GM21737 (cell line): ENCODE data around the gene ATG7.
"Not testable (repeated sequence)": the region's sequence is repeated elsewhere in the genome, so short reads cannot be mapped to it uniquely, and the experiment has no call there.

Source experiments
- ATAC-seq: cut with Tn5 transposase; IDR thresholded peaks from one replicate; pipeline ENCODE4 v1.9.1; 2021; ENCODE audit warnings: mild to moderate bottlenecking, moderate library complexity; ENCODE audit not compliant: unreplicated experiment

The ATG7 gene

GRCh38 chr3:11563865-11564185, 291.6 kb downstream of the ATG7 start:
- no peak for ATAC-seq

- ATAC-seq = no peak
Observed at GRCh38 chr3:11564577-11565001, 292.4 kb downstream of the ATG7 start.

GRCh38 chr3:11565072-11565471, 292.9 kb downstream of the ATG7 start:
- no peak for ATAC-seq

- no peak for ATAC-seq
Observed at GRCh38 chr3:11565492-11565891, 293.3 kb downstream of the ATG7 start.

GRCh38 chr3:11565932-11566331, 293.7 kb downstream of the ATG7 start:
- no peak for ATAC-seq

GRCh38 chr3:11566478-11566877, 294.3 kb downstream of the ATG7 start:
- no peak for ATAC-seq

- ATAC-seq = no peak
Observed at GRCh38 chr3:11566916-11567315, 294.7 kb downstream of the ATG7 start.

- ATAC-seq = no peak
Observed at GRCh38 chr3:11567516-11568467, 295.6 kb downstream of the ATG7 start.

- no peak for ATAC-seq
Observed at GRCh38 chr3:11568503-11569155, 296.4 kb downstream of the ATG7 start.

- ATAC-seq = no peak
Observed at GRCh38 chr3:11569156-11569741, 297.1 kb downstream of the ATG7 start.

GRCh38 chr3:11570251-11570650, 298.1 kb downstream of the ATG7 start:
- no peak for ATAC-seq

- no peak for ATAC-seq
Observed at GRCh38 chr3:11570789-11571495, 298.7 kb downstream of the ATG7 start.

GRCh38 chr3:11572660-11573059, 300.5 kb downstream of the ATG7 start:
- not testable (repeated sequence) for ATAC-seq

- no peak for ATAC-seq
Observed at GRCh38 chr3:11574981-11575669, 302.9 kb downstream of the ATG7 start.

- no peak for ATAC-seq
Observed at GRCh38 chr3:11575677-11576076, 303.5 kb downstream of the ATG7 start.

GRCh38 chr3:11576453-11576852, 304.3 kb downstream of the ATG7 start:
- no peak for ATAC-seq

GRCh38 chr3:11578169-11578568, 306.0 kb downstream of the ATG7 start:
- no peak for ATAC-seq

- no peak for ATAC-seq
Observed at GRCh38 chr3:11580645-11581044, 308.4 kb downstream of the ATG7 start.

- ATAC-seq = no peak
Observed at GRCh38 chr3:11581237-11582190, 309.3 kb downstream of the ATG7 start.
